ENCODE data around the gene SALL1. TPM values are rescaled to one million over a fixed set of nuclear protein-coding genes. Genes with fewer than 3 reads are reported as not detected.
A peak's percentile ranks its signal among the peaks of the same experiment; 100 is the strongest.

SALL1 gene
- total and polyA plus RNA-seq, 2 of the 8 experiments (the other 6 are each of a cell fraction or from before 2014, with no cell fraction given): 33.7 to 56.8 TPM

DNA sequence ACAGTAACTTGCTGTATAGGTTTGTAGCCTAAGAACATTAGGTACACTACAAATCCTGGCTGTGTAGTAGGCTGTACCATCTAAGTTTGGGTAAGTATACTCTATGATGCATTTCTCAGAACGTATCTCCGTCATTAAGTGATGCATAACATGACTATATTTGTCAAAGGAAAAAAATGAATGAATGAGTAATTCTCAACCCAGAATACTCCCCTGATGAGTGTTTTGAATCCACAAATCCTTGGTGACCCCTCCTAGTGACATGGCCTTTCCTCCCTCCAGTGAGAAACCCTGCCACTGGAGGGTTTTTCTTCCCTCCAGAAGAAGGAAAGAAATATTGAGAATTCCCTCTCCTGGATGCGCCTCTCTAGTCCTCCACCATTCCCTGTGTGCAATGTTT lies 24.0 kb upstream of the SALL1 start:
- no peak overlapping the region for H3K23ac ChIP-seq (ENCODE audit: insufficient read length)
- FAIRE-seq: no peak
- no peak overlapping the region for H2BK120ac ChIP-seq (replicated peaks; ENCODE audit: low read depth, low read length)
- no peak overlapping the region for H3K18ac ChIP-seq (ENCODE audit: extremely low read depth, low read length)
- no peak for TF ChIP-seq SP1 (IDR thresholded peaks at IDR 0.05; ENCODE audit: low read depth, low read length)
- TF ChIP-seq, protein P1, sequence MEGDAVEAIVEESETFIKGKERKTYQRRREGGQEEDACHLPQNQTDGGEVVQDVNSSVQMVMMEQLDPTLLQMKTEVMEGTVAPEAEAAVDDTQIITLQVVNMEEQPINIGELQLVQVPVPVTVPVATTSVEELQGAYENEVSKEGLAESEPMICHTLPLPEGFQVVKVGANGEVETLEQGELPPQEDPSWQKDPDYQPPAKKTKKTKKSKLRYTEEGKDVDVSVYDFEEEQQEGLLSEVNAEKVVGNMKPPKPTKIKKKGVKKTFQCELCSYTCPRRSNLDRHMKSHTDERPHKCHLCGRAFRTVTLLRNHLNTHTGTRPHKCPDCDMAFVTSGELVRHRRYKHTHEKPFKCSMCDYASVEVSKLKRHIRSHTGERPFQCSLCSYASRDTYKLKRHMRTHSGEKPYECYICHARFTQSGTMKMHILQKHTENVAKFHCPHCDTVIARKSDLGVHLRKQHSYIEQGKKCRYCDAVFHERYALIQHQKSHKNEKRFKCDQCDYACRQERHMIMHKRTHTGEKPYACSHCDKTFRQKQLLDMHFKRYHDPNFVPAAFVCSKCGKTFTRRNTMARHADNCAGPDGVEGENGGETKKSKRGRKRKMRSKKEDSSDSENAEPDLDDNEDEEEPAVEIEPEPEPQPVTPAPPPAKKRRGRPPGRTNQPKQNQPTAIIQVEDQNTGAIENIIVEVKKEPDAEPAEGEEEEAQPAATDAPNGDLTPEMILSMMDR (IDR thresholded peaks at IDR 0.05; ENCODE audit: control extremely low read depth in 1 of 3, insufficient read depth in 1 of 3, low read depth in 1 of 3, low read length in 3 of 3): no peak
- no peak for TF ChIP-seq NANOG (IDR thresholded peaks at IDR 0.05; ENCODE audit: insufficient read depth, low read depth, low read length, poor library complexity, severe bottlenecking)
- no peak for TF ChIP-seq KDM1A (IDR thresholded peaks at IDR 0.05; ENCODE audit: borderline replicate concordance, low read length)
- no peak for TF ChIP-seq BCL11A (IDR thresholded peaks at IDR 0.05; ENCODE audit: low read depth in 2 of 2, low read length in 2 of 2)
- TF ChIP-seq, protein P2, sequence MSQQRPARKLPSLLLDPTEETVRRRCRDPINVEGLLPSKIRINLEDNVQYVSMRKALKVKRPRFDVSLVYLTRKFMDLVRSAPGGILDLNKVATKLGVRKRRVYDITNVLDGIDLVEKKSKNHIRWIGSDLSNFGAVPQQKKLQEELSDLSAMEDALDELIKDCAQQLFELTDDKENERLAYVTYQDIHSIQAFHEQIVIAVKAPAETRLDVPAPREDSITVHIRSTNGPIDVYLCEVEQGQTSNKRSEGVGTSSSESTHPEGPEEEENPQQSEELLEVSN (IDR thresholded peaks at IDR 0.05): no peak
- TF ChIP-seq TCF12 (IDR thresholded peaks at IDR 0.05; ENCODE audit: low read depth, low read length): no peak
- H2BK20ac ChIP-seq (ENCODE audit: low read length): peak overlapping the region; percentile 9; the same call in 1 of the 2 replicates
- H2BK12ac ChIP-seq (ENCODE audit: low read depth, low read length): no peak overlapping the region
- H3K56ac ChIP-seq (replicated peaks; ENCODE audit: insufficient read length, low read depth, low read length): no peak overlapping the region
- DNase-seq (ENCODE audit: low read depth in 1 of 2, low spot score in 2 of 2): no peak
- ChIA-PET CTCF (ENCODE audit: partially characterized antibody) (interaction anchor here (1.0 kb wide), 1 partner anchor 10 kb away, joined by 4 read pairs; no protein-coding TSS in a partner anchor), POLR2A (ENCODE audit: partially characterized antibody) (no interaction called here)
- H3K9ac ChIP-seq (replicated peaks in 1 of 4; ENCODE audit: extremely low read depth in 1 of 4, low read depth in 3 of 4, low read length in 3 of 4): no peak overlapping the region
- no peak overlapping the region for H3K4ac ChIP-seq (replicated peaks; ENCODE audit: insufficient read length, low read depth, low read length)
- H3K4me2 ChIP-seq (ENCODE audit: insufficient read depth in 1 of 2, low read depth in 2 of 2, low read length in 2 of 2): no peak overlapping the region
- no peak overlapping the region for H3K14ac ChIP-seq (ENCODE audit: insufficient read length)
- no peaks in the 10 kb centered on the region for H3K79me2 ChIP-seq (ENCODE audit: control insufficient read depth in 1 of 2, insufficient read depth in 2 of 2, low read length in 2 of 2)
- H3K27ac ChIP-seq (ENCODE audit: low read depth, low read length): no peak overlapping the region
- no peak overlapping the region for H2AFZ ChIP-seq (ENCODE audit: low read length)
- no peaks in the 10 kb centered on the region for H3K79me1 ChIP-seq (ENCODE audit: low read depth, low read length)
- no peak overlapping the region for H4K91ac ChIP-seq (replicated peaks; ENCODE audit: insufficient read length, low read length)
- H4K5ac ChIP-seq (ENCODE audit: insufficient read length, low read depth, low read length): no peak overlapping the region
- H2BK5ac ChIP-seq (ENCODE audit: low read depth, low read length): no peak overlapping the region
- H3K4me1 ChIP-seq (replicated peaks in 1 of 4; ENCODE audit: control insufficient read depth in 3 of 4, insufficient read depth in 4 of 4, low read length in 3 of 4): peaks cover 5 to 7% (median 6%) of the 10 kb centered on the region in 4 experiments; a peak in 6 of 7 replicates
- H3K23me2 ChIP-seq (ENCODE audit: low read depth, low read length): no peaks in the 10 kb centered on the region
- H3K9me3 ChIP-seq (ENCODE audit: insufficient read depth in 2 of 2, low read depth in 1 of 2, low read length in 1 of 2): peaks cover 0 to 7% of the 10 kb centered on the region in 2 experiments; a peak in 3 of 4 replicates
- no peaks in the 10 kb centered on the region for H3K36me3 ChIP-seq (ENCODE audit: control insufficient read depth in 2 of 4, insufficient read depth in 4 of 4, low read length in 3 of 4)
- H3K27me3 ChIP-seq (replicated peaks in 1 of 4; ENCODE audit: control insufficient read depth in 3 of 4, extremely low read depth in 1 of 4, insufficient read depth in 3 of 4, low read length in 3 of 4): no peaks in the 10 kb centered on the region
- H4K8ac ChIP-seq (ENCODE audit: extremely low read depth, insufficient read depth, low read length): no peak overlapping the region
- H2AK5ac ChIP-seq (ENCODE audit: low read depth, low read length): no peak overlapping the region
- no peak overlapping the region for H3K4me3 ChIP-seq (ENCODE audit: extremely low read depth in 1 of 4, insufficient read depth in 2 of 4, low read depth in 3 of 4, low read length in 4 of 4)
- H4K20me1 ChIP-seq (replicated peaks in 1 of 2; ENCODE audit: control insufficient read depth in 1 of 2, insufficient read depth in 2 of 2, low read length in 2 of 2): no peaks in the 10 kb centered on the region
- no peak overlapping the region for H2BK15ac ChIP-seq (ENCODE audit: low read length)
- 93% methylated on average over 3 of the region's 3 CpGs; no CpG with 5 or more reads in 1 of the 2 experiments for WGBS, 2 experiments (ENCODE audit: extremely low coverage in 1 of 2, insufficient coverage in 1 of 2, insufficient read length in 1 of 2, insufficient replicate concordance in 2 of 2, low coverage in 1 of 2, low lambda C conversion rate in 2 of 2, missing lambda C conversion rate in 1 of 2)

All from H1 (cell line).